Measurements from ENCODE around the gene ATP2A3.

ATP2A3 gene

DNA sequence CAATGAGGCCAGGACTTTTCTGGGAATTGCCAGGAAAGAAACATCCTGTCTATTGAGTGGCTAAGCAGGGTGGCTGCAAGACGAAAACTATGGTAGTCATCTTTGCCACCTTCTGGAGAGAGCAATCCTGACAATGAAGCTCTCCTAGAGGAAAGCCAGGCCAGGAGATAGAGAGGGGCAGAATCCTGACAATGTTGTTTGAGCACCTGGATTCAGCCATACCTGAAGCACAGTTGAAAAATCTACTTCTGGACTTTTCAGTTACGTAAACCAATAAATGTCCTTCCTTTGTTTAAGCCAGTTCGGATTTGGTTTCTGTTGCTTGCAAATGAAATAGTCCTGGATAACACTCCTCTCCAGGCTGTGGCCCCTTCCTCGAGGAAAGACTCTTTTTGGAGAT lies 57.4 kb downstream of the ATP2A3 start:
- no peak for DNase-seq

- DNase-seq: no peak
Observed at GRCh38 chr17:3905017-3905520, 59.2 kb downstream of the ATP2A3 start.

- no peak for DNase-seq
Observed at GRCh38 chr17:3904501-3904900, 59.7 kb downstream of the ATP2A3 start.

DNA sequence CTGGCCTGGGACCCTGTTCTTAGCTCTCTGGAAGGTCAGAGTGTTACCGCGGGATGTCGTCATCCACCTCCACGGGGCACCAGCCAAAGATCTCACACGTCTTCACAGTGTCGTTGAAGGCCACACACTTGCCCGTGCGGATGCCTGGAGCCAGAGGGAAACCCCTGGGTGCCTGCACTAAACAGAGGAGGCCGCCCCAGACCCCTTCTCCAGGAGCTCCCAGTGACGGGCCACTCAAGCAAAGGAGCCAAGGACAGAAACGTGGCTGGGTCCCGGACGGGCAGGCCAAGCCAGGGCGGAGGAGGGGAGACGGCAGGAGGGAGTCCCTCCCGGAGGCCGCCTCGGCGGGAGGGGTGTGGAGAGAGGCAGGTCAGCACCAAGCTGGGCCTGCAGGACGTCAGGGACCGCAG lies 60.4 kb downstream of the ATP2A3 start:
- no peak for DNase-seq

DNA sequence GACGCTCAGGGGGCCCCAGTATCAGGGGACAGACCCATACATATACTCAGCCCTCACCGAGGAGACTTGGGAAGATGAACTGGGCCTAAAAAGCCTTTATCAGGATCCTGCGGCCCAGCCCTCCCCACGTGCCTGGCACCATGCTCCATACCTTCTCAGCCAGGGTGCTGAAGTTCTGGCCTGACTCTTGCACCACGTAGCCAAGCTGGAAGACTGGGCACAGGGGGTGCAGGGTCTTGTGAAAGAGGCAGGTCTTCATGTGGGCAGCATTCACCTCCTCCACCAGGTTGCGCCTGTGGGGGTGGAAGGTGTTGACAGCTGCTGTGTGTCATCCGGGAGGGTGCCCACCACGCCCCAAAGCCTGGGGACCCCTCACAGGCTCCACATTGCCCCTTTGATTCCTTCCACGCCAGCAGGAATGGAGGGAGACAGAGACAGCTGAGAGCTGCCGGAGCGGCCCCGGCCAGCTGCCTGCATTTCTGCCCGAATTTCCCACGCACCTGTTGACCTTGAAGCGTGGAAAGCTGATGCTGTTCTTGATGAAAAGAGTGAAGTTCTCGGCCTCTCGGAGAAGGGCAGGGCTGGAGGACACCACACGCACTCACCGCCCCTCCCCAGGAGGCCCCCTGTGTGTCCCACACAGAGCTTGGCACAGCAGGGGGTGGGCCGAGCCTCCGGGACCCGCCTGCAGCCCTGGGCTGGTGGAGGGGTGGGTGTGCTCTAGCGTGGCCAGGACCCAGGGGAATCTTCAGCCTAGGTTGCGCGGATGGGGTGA lies 61.0 kb downstream of the ATP2A3 start:
- no peak for DNase-seq

DNA sequence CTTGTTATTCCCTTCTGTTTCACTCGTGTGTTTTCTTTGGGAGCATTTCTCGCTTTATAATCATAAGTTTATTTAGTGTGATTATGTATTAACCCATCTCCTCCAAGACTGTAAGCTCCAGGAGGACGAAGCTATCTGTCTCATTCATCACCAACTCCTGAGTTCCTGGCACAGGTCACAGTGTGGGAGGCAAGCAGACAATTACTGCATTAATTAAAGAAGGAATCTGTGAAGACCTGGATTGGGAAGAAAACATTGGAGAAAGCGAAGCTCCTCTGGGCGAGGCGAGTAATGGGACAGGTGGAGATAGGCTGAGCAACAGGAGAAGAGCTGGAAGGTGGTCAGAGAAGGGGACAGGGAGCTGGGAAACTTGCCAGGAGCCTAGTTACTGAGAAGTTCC lies 63.6 kb downstream of the ATP2A3 start:
- no peak for DNase-seq

- no peak for DNase-seq
Observed at GRCh38 chr17:3897731-3898130, 66.5 kb downstream of the ATP2A3 start.

GRCh38 chr17:3896968-3897235 lies 67.3 kb downstream of the ATP2A3 start:
- no peak for DNase-seq

DNA sequence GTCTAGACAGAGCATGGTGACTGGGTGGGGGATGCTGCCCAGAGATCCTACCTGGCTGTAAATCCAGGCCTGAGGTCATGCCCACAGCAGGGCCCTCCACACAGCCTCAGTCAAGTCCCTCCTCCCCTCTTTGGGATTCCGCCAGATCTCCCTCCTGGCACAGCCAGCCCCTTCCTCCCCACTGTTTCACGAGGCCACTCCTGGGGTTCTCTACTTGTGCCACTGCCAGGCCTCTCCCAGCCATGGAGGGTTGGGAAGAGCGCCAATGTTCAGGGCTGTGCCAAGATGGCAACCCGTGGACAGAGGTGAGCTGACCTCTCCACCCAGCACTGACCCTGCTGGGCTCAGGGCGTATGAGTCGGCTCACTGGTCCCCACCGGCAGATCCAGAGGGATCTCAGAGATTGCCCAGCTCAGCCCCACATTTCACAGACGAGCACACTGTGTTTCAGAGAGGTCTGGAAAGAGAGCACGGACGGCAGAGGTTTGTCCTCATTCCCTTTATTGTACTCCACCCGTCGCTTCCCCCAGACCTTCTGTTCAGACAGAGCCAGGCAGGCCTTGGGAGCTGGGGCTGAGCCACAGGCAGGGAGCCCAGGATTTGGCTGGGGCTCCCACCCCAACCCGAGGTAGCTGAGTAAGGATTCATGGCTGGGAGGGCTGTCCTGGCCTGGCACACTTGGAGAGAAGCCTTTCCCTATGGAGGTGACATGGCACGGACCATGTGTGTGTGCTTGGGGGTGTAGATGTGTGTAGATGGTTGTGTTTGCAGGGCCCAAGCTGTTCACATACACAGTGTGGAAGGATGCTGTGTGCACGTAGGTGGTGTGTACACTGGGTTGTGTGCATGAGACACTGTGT lies 67.9 kb downstream of the ATP2A3 start:
- DNase-seq: no peak

- no peak for DNase-seq
Observed at GRCh38 chr17:3895354-3895753, 68.9 kb downstream of the ATP2A3 start.

DNA sequence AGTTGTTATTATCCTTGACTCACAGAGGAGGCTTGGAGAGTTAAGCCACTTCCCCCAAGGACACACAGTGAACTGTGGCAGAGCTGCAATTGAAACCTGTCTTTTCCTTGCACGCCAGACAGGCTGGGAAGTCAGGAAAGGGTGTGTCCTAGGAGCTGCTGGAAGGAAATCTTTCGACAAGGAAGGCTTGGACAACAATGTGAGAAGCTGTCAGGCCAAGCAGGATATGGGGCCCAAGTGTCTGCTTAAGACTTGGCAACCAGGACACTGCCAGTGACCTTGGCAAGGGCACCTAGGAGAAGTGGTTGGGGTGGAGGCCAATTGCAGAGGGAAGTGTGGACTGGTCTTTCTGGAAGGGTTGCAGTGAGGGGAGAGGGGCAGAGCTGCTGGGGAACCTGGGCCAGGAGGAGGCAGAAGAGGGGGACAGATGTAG lies 69.3 kb downstream of the ATP2A3 start:
- DNase-seq: no peak

- no peak for DNase-seq
Observed at GRCh38 chr17:3894188-3894587, 70.0 kb downstream of the ATP2A3 start.

DNA sequence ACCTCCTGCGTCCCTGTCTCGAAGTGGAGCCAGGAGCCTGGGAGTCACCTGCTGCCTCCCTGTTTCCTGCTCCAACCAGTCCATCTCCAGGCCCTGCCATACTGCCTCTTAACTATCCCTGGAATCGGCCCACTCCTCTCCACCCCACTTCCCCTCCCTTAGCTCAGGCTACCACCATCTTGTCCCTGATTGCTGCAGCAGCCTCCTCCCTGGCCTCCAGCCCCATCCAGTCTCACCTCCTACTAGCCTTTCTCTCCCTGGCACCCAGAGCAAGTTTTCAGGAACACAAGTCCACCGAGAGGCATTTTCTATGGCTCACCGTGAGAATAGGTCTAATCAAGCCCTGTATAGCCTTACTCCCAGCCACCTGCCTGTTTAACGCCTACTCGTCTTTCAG lies 70.5 kb downstream of the ATP2A3 start:
- DNase-seq: no peak

DNA sequence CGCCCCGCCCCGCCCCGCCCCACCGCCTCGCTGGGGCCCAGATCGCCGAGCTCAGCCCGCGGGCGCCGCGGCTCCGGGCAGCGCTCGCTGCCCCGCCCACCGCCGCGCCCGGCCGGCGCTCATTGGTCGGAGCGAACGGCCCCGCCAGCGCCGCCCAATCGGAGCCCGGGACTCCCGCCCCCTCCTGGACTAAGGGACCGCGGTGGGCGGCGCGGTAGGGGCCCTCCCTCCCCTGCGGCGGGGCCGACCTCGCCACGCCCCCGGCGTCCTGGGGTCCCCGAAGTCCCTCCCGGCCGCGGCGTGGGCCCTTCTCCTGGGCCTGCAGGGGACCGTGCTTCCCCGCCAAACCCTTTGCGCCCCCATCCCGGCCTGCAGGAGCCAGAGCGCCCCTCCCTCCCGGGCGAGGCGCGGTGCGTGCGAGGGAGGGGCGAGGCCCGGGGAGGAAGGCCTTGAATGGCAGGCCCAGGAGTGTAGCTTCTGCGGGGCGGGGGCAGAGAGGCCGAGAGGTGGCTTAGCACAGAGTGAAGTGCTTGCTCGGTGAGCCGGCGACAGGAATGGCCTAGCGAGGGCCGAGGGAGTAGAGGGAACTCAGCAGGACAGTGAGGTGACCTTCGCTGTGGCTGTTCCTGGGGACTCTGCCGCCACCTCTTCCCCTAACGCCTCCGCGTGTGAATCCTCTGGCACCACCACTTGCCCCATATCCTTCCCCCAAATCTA lies 71.1 kb downstream of the ATP2A3 start, which contains the start of gene CAMKK1:
TSS of gene CAMKK1 (minus strand) at position 51 of the 717 bp plus-strand sequence. CDS start 7,366 bp downstream, outside the sequence.
- DNase-seq: peak; percentile 83

DNA sequence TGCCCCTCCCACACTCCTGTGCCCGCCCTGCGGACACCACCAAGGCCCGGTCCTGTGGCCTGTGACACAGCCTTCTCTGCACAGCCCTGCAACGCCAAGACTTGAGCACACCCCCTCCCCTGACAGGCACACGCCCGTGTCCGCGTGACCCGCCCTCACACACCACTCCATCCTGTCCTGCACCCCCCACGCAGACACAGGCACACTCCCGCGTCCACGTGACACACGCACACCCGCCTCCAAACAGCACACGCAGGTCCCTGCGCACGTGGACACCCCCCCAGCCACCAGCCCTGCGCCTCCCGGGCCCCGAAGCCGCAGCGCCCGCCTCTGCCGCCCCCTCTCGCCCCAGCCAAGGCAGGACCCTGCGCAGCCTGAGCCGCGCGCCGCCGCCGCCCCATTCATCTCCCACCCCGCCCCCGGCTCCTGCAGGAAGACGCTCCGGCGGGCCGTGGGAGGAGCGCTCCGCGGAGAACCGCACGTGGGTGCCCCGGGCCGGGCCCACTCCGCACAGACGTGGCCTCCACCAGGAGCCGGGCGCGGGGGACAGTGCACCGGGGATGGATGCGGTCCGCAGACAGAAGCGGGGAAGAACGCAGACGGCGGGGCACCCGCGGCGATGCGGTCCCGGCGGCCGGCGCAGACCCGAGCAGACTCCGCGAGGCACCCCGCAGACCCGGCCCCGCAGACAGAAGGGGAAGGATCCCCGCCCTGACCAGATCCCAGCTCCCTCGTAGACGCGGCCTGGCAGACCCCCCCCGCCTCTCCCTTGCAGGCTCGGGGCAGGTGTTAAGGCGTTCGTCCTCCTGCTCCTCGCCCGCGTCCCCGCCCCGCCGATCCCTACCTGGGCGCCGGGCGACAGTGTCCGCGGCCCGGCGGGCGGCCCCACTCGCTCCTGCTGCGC lies 71.9 kb downstream of the ATP2A3 start:
- DNase-seq: peak; percentile 52

DNA sequence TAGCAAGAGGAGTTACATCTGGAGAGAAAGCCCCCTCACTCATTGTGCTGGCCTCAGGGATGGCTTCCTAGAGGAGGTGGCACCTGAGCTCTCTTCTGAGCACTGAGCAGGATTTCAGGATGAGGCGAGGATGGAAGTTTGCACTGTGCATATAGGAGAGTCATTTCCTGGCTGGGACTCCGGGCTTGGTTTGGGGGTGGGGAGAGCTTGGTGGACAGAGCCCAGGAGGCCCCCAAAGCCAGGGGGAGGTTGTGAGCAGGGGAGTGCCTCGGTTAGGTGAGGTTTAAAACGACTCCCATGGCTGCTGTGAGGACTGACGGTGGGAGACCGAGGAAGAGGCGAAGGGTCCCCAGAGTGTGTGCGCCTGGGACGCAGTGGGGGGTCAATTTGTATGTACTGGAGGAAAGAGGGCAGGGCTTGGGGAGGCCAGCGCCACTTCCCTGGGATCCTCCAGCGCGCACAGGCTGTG lies 72.6 kb downstream of the ATP2A3 start:
- DNase-seq: no peak

DNA sequence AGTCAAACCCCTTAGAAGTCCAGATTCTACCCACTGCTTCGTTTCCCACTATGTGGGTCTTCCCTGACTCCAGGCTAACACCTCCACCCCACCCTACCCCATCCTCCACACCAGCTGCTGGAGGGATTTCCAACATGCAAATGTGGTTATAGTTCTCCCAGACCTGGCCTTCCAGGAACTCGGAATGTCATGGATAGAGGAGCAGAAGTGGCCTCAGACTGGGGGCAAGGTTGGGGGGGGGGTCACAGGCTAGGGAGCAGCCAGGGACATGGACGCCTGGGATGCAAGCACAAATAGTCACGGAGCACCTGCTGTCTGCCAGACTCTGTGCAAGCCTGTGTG lies 73.4 kb downstream of the ATP2A3 start:
- DNase-seq: no peak

GRCh38 chr17:3890082-3890877 lies 74.0 kb downstream of the ATP2A3 start:
- DNase-seq: peak; percentile 88

GRCh38 chr17:3889325-3890012 lies 74.8 kb downstream of the ATP2A3 start:
- DNase-seq: no peak

GRCh38 chr17:3888343-3889171 lies 75.7 kb downstream of the ATP2A3 start:
- DNase-seq: peak; percentile 88

Measured in fibroblast of upper back skin (primary cell).